HG02623 (cell line): ENCODE data around the gene SARS1.
A peak's percentile ranks its signal among the peaks of the same experiment; 100 is the strongest.

Source experiments
- ATAC-seq: cut with Tn5 transposase; IDR thresholded peaks from one replicate; pipeline ENCODE4 v1.9.1; 2021; ENCODE audit warnings: moderate library complexity; ENCODE audit not compliant: unreplicated experiment

SARS1 gene

GRCh38 chr1:109261578-109261977 is 47.9 kb downstream of the SARS1 start:
- ATAC-seq: no peak

DNA sequence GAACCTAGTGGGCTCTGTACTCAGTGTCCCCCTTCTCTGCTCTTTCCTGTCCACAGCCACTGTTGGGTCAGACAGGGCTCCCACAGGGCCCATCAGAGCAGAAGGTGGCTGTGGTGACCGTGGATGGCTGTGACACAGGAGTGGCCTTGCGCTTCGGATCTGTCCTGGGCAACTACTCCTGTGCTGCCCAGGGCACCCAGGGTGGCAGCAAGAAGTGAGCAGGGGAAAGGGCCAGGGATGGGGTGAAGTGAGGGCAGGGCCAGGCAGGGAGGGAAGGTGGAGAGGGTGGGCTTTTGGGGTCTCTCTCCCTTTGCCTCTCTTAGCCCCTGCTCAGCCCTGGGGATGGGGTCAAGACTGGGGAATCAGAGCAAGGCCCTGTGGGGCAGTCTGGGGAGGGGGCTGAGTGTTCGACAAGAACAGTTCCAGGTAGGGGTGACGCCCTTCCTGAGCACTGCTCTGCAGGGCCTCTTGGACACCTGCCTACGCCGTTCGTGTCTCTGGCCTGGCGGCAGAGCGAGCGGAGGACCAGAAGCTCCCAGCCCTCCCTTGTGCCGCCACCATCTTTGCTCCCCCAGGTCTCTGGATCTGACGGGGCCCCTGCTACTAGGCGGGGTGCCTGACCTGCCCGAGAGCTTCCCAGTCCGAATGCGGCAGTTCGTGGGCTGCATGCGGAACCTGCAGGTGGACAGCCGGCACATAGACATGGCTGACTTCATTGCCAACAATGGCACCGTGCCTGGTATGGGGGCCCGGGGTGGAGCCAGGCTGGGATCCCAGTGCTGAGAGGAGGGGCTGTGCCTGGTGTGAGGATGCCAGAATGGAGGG is 48.7 kb downstream of the SARS1 start:
- ATAC-seq: no peak

GRCh38 chr1:109263234-109263596 is 49.5 kb downstream of the SARS1 start:
- ATAC-seq: no peak

GRCh38 chr1:109263597-109264378 is 50.1 kb downstream of the SARS1 start:
- peak; percentile 58 for ATAC-seq

GRCh38 chr1:109264379-109264755 is 50.6 kb downstream of the SARS1 start:
- ATAC-seq: no peak

DNA sequence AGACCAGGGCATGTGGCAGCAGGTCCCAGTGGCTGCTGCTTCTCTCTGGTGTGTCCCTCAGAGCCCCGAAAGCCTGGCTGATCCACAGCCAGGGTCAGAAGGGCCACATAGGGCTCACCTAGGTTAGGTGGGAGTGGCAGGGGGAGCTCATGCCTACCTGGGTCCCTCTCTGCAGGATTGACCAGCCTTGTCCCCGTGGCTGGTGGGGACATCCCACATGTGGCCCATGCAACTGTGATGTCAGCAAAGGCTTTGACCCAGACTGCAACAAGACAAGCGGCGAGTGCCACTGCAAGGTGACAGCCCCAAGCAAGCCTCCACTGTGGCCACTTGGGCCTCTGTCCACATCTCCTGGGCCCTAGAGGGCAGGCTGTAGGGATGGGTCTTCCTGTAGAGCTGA is 51.3 kb downstream of the SARS1 start:
- ATAC-seq: no peak

DNA sequence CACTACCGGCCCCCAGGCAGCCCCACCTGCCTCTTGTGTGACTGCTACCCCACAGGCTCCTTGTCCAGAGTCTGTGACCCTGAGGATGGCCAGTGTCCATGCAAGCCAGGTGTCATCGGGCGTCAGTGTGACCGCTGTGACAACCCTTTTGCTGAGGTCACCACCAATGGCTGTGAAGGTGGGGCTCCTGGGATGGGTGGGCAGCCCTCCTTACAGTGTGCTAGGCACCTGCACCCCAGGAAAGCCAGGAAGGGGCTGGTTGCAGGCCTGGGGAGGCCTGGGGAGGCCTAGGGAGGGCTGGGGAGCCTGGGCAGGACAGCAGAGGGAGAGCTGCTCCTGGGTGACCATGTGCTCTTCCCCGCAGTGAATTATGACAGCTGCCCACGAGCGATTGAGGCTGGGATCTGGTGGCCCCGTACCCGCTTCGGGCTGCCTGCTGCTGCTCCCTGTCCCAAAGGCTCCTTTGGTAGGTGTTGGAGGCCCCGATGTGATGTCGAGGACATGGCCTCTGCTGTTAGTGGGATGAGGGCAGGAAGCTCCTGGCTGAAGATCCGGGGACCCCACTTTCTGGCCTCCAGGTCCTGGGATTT is 52.1 kb downstream of the SARS1 start:
- no peak for ATAC-seq

GRCh38 chr1:109266965-109267364 is 53.2 kb downstream of the SARS1 start:
- no peak for ATAC-seq

DNA sequence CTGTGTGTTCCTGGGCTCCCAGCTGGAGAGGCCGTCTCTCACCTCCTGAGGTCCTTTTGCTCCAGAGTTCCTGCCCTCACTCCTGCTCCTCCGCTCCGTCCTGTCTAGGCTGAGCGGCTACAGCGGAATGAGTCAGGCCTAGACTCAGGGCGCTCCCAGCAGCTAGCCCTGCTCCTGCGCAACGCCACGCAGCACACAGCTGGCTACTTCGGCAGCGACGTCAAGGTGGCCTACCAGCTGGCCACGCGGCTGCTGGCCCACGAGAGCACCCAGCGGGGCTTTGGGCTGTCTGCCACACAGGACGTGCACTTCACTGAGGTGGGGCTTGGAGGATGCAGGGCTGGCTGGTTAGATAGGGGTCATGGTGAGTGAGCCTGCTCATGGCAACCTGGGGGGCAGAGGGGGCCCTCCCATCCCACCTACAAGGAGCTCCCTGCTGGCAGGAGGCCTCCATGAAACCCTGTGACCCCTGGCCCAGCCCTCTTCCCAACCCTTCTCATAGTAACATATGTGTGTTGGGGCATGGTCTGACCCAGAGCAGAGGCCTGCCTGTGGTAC is 54.1 kb downstream of the SARS1 start:
- ATAC-seq: no peak

DNA sequence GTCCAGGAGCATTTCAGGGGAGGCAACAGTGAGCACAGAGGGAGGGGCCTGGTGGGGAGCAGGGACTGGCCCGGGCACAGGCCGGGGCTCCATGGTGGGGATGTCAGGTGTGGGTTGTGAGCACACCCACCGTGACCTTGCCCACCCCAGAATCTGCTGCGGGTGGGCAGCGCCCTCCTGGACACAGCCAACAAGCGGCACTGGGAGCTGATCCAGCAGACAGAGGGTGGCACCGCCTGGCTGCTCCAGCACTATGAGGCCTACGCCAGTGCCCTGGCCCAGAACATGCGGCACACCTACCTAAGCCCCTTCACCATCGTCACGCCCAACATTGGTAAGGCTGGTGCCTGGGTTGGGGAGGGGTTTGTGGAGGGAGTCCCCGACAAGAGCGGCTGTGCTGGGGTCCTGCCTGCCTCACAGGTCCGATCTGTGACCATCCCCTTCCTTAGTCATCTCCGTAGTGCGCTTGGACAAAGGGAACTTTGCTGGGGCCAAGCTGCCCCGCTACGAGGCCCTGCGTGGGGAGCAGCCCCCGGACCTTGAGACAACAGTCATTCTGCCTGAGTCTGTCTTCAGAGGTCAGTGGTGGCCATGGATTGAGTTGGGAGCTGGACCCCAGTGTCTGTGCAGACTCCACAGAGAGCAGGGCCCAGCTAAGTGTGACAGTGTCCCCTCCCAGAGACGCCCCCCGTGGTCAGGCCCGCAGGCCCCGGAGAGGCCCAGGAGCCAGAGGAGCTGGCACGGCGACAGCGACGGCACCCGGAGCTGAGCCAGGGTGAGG is 54.9 kb downstream of the SARS1 start:
- no peak for ATAC-seq

GRCh38 chr1:109269212-109269980 is 55.7 kb downstream of the SARS1 start:
- ATAC-seq: no peak

GRCh38 chr1:109269981-109270622 is 56.4 kb downstream of the SARS1 start:
- no peak for ATAC-seq

DNA sequence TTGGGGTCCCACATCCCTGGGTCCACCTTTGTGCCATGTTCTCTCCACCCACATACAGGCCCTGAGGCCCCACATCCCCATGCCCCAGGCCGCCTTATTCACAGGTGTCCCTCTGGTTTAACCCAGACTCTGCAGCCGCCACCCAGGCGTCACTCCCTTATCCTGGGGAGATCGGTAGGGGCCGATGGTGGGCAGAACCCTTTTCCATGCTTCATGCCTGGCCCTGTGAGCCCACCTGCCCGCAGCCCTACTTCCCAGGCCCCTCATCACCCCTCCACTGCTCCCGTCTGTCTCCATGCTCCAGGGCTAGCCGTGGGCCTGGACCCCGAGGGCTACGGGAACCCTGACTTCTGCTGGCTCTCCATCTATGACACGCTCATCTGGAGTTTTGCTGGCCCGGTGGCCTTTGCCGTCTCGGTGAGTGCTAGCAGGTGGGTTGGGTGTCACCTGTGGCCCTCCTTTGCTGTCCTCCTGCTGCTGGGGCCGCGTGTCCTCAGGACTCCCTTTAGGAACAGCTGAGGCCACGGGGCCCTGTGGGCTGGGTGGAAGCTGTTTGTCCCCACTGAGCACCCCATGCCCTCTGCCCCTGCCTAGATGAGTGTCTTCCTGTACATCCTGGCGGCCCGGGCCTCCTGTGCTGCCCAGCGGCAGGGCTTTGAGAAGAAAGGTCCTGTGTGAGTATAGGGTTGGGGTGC is 57.1 kb downstream of the SARS1 start:
- ATAC-seq: no peak

DNA sequence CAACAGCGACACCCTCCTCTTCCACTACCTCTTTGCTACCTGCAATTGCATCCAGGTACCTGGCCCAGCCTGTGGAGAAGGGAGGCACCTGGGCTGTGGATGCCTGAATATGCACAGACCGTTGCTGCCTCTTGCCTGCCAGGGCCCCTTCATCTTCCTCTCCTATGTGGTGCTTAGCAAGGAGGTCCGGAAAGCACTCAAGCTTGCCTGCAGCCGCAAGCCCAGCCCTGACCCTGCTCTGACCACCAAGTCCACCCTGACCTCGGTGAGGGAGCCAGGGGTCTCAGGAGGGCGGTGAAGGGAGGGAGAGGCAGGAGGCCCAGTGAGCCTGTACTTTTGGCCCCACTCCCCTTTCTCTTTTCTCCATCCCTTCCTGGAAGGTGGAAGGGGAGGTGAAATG is 57.7 kb downstream of the SARS1 start:
- no peak for ATAC-seq

DNA sequence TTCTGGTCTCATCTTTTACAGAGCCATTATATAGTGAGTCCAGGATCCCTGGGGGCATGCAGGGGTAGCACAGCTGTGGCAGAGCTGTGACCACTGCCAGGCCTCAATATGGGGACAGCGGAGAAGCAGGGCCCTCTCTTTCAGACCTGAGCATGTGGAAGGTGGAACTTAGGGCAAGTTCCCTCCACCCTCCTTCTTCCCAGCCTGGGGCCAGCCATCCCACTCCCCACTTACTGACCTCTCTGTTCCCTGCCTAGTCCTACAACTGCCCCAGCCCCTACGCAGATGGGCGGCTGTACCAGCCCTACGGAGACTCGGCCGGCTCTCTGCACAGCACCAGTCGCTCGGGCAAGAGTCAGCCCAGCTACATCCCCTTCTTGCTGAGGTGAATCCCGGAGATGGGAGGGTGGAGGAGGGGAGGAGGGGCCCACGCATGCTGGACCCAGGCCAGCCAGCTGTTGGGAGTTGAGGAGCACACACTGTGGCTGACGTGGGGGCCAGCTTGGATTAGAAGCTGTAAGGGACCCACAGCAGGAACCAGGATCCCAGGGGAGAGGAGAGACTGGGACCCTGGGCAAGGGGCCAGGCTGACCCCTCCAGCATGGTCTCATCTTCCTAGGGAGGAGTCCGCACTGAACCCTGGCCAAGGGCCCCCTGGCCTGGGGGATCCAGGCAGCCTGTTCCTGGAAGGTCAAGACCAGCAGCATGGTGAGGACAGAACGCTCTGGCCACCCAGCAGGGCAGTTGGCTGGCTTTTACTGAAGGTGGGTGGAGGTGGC is 58.5 kb downstream of the SARS1 start:
- ATAC-seq: no peak

DNA sequence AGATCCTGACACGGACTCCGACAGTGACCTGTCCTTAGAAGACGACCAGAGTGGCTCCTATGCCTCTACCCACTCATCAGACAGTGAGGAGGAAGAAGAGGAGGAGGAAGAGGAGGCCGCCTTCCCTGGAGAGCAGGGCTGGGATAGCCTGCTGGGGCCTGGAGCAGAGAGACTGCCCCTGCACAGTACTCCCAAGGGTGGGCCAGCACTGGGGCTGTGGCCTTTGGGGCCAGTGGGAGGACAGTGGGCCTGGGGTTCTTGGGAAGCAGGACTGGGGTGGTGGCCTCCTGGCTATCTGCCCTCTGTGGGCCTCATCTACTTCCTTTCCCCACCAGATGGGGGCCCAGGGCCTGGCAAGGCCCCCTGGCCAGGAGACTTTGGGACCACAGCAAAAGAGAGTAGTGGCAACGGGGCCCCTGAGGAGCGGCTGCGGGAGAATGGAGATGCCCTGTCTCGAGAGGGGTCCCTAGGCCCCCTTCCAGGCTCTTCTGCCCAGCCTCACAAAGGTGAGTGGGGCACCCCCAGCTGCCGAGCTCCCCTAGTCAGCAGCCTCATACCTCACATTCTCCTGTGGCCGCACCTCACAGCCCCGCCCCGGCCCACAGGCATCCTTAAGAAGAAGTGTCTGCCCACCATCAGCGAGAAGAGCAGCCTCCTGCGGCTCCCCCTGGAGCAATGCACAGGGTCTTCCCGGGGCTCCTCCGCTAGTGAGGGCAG is 59.3 kb downstream of the SARS1 start:
- no peak for ATAC-seq

DNA sequence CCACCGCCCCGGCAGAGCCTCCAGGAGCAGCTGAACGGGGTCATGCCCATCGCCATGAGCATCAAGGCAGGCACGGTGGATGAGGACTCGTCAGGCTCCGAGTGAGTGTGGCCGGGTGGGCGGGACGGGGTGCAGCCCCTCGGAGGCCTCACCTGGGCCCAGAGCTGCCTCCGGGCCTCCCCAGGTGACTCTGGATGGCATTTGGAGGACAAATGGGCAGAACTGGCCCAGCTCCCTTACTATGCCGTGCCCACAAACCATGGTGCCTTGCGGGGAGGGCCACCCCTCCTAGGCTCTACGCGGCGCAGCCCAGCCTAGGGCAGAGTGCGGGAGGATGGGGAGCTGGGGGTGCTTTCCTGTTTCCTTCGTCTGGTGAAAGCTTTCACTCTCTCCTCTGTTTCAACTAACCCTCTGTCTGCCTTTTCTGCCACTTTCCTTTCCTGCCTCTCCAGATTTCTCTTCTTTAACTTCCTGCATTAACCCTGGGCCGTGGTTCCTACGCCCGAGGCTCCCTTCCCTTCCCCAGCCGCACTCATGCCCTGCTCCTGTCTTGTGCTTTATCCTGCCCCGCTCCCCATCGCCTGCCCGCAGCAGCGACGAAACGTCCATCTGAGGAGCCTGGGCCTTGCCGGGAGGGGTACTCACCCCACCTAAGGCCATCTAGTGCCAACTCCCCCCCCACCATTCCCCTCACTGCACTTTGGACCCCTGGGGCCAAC is 60.0 kb downstream of the SARS1 start:
- ATAC-seq: no peak
